Caco-2 (cell line): ENCODE results near the gene SGMS1. TPM values are rescaled to one million over a fixed set of nuclear protein-coding genes. Genes with fewer than 3 reads are reported as not detected.

Source experiments
- BruUV-seq: library from RNA; stranded (reverse); fragments of 400-500 nt; replicated peaks from 2 replicates; lab custom pipeline; 2021; lab: Mats Ljungman, UMichigan
- CTCF ChIA-PET: fragments of 300-600 bp; sonication (Branson Sonifier 250); formaldehyde crosslinking; loops from one replicate; lab custom pipeline; 2022; ENCODE audit warnings: antibody characterized with exemption; lab: Charles Lee
- POLR2A ChIA-PET: fragments of 300-600 bp; sonication (Branson Sonifier 250); formaldehyde crosslinking; loops from one replicate; lab custom pipeline; 2022; ENCODE audit warnings: antibody characterized with exemption; lab: Charles Lee
- DNase-seq, 2 experiments: peaks; one replicate each; pipeline versions ENCODE4 v3.0.0 to v3.0.0-alpha.2; 2020 to 2022
- H3K27me3 ChIP-seq: replicated peaks from 2 replicates; pipeline ENCODE4 v1.6.0; 2011; ENCODE audit warnings: low read length; ENCODE audit not compliant: control insufficient read depth, insufficient read depth
- H3K36me3 ChIP-seq: 2 replicates; pipeline ENCODE4 v1.5.1; 2011; ENCODE audit warnings: low read length; ENCODE audit not compliant: control insufficient read depth, insufficient read depth
- H3K4me1 ChIP-seq: fragments of 250-450 bp; sonication (Bioruptor Pico); 2 replicates; pipeline ENCODE4 v1.5.1; 2020; ENCODE audit warnings: mild to moderate bottlenecking
- H3K4me3 ChIP-seq: 2 replicates; pipeline ENCODE4 v1.5.1; 2011; ENCODE audit warnings: low read depth, mild to moderate bottlenecking, control low read depth, low read length
- H3K9me3 ChIP-seq: fragments of 250-450 bp; sonication (Bioruptor Pico); 2 replicates; pipeline ENCODE4 v1.5.1; 2020; ENCODE audit warnings: mild to moderate bottlenecking, moderate library complexity
- H3K27ac Mint-ChIP-seq: one replicate; pipeline ENCODE4 v1.8.0; 2022; ENCODE audit warnings: mixed read lengths; ENCODE audit not compliant: unreplicated experiment
- H3K27me3 Mint-ChIP-seq: one replicate; pipeline ENCODE4 v1.8.0; 2022; ENCODE audit warnings: mixed read lengths; ENCODE audit not compliant: insufficient read depth, unreplicated experiment
- H3K36me3 Mint-ChIP-seq: one replicate; pipeline ENCODE4 v1.8.0; 2022; ENCODE audit warnings: mild to moderate bottlenecking, mixed read lengths; ENCODE audit not compliant: insufficient read depth, unreplicated experiment
- H3K4me1 Mint-ChIP-seq: one replicate; pipeline ENCODE4 v1.8.0; 2022; ENCODE audit warnings: low read depth, mixed read lengths; ENCODE audit not compliant: unreplicated experiment
- H3K4me3 Mint-ChIP-seq: one replicate; pipeline ENCODE4 v1.8.0; 2022; ENCODE audit warnings: mild to moderate bottlenecking, moderate library complexity, mixed read lengths; ENCODE audit not compliant: unreplicated experiment
- H3K9me3 Mint-ChIP-seq: one replicate; pipeline ENCODE4 v1.8.0; 2022; ENCODE audit warnings: mixed read lengths; ENCODE audit not compliant: unreplicated experiment
- CTCF ChIP-seq, 2 experiments: fragments of 200-600 bp in 1 of 2; IDR thresholded peaks; 1 replicate in 1 of 2; 2 replicates in 1 of 2; pipeline versions ENCODE4 v1.5.1 to v1.8.0; 2011 to 2022; ENCODE audit warnings: antibody characterized with exemption in 1 of 2, control low read depth in 1 of 2, inconsistent platforms in 1 of 2, low read depth in 1 of 2, low read length in 1 of 2, mild to moderate bottlenecking in 1 of 2, moderate library complexity in 1 of 2; ENCODE audit not compliant: insufficient read depth in 1 of 2, severe bottlenecking in 1 of 2, unreplicated experiment in 1 of 2
- intact Hi-C: fragments of 100-400 bp; cut with micrococcal nuclease; formaldehyde crosslinking; loops from one replicate; pipeline ENCODE4 v1.10.0; 2022; ENCODE audit not compliant: unreplicated experiment
- total RNA-seq: library from RNA; stranded (reverse); gene quantifications from 2 replicates; pipeline ENCODE4 v1.2.3, GENCODE V29; 2022

Gene SGMS1
- total RNA-seq, 1 experiment from 2014 or later: 30.5 TPM

- ChIA-PET CTCF (no interaction called here), POLR2A (no interaction called here)
- H3K9me3 Mint-ChIP-seq: no peaks in the 10 kb centered on the region
- no peak overlapping the region for H3K27ac Mint-ChIP-seq
- H3K27me3 Mint-ChIP-seq: peaks cover 20% of the 10 kb centered on the region
- Histone ChIP-seq H3K9me3 (no peaks in the 10 kb centered on the region), H3K4me1 (no peaks in the 10 kb centered on the region), H3K27me3 (no peaks in the 10 kb centered on the region), H3K36me3 (no peaks in the 10 kb centered on the region), H3K4me3 (no peak overlapping the region)
- TF ChIP-seq CTCF (IDR thresholded peaks at IDR 0.05; ENCODE audit: insufficient read depth in 1 of 2, low read depth in 1 of 2, low read length in 1 of 2, severe bottlenecking in 1 of 2, unreplicated experiment in 1 of 2): no peak
- no peak for DNase-seq
- no TSS peak for BruUV-seq
- intact Hi-C loops: no loop called here
- no peak overlapping the region for H3K4me3 Mint-ChIP-seq
- H3K4me1 Mint-ChIP-seq: no peaks in the 10 kb centered on the region
- H3K36me3 Mint-ChIP-seq: no peaks in the 10 kb centered on the region
These were observed 337.2 kb downstream of the SGMS1 start for GRCh38 chr10:50286517-50286916.

- H3K27ac Mint-ChIP-seq: no peak overlapping the region
- H3K36me3 ChIP-seq: no peaks in the 10 kb centered on the region
- no peaks in the 10 kb centered on the region for H3K36me3 Mint-ChIP-seq
- no peak for TF ChIP-seq CTCF (IDR thresholded peaks at IDR 0.05; ENCODE audit: insufficient read depth in 1 of 2, low read depth in 1 of 2, low read length in 1 of 2, severe bottlenecking in 1 of 2, unreplicated experiment in 1 of 2)
- BruUV-seq: no TSS peak
- no peak overlapping the region for H3K4me3 ChIP-seq
- ChIA-PET CTCF (no interaction called here), POLR2A (no interaction called here)
- H3K4me3 Mint-ChIP-seq: no peak overlapping the region
- H3K4me1 Mint-ChIP-seq: peaks cover 5% of the 10 kb centered on the region
- peaks cover 15% of the 10 kb centered on the region for H3K27me3 Mint-ChIP-seq
- H3K9me3 Mint-ChIP-seq: no peaks in the 10 kb centered on the region
- H3K27me3 ChIP-seq: no peaks in the 10 kb centered on the region
- no peak for DNase-seq
- intact Hi-C loops: no loop called here
- H3K4me1 ChIP-seq: no peaks in the 10 kb centered on the region
- H3K9me3 ChIP-seq: no peaks in the 10 kb centered on the region
These were observed 341.7 kb downstream of the SGMS1 start for GRCh38 chr10:50281967-50282522.

- ChIA-PET CTCF (no interaction called here), POLR2A (no interaction called here)
These were observed 342.4 kb downstream of the SGMS1 start for GRCh38 chr10:50281210-50281966.

More at GRCh38 chr10:50281210-50281966, 342.4 kb downstream of the SGMS1 start:
- H3K9me3 ChIP-seq: no peaks in the 10 kb centered on the region
- TF ChIP-seq CTCF (IDR thresholded peaks at IDR 0.05; ENCODE audit: insufficient read depth in 1 of 2, low read depth in 1 of 2, low read length in 1 of 2, severe bottlenecking in 1 of 2, unreplicated experiment in 1 of 2): no peak
- H3K9me3 Mint-ChIP-seq: no peaks in the 10 kb centered on the region
- no peak overlapping the region for H3K4me3 ChIP-seq
- H3K4me3 Mint-ChIP-seq: no peak overlapping the region
- no peaks in the 10 kb centered on the region for H3K4me1 ChIP-seq
- H3K4me1 Mint-ChIP-seq: peaks cover 5% of the 10 kb centered on the region
- peaks cover 3% of the 10 kb centered on the region; the same call in 1 of the 2 replicates for H3K27me3 ChIP-seq
- intact Hi-C loops: no loop called here
- no peaks in the 10 kb centered on the region for H3K36me3 ChIP-seq
- no peaks in the 10 kb centered on the region for H3K36me3 Mint-ChIP-seq
- no peak overlapping the region for H3K27ac Mint-ChIP-seq
- peaks cover 20% of the 10 kb centered on the region for H3K27me3 Mint-ChIP-seq
- no peak for DNase-seq
- no TSS peak for BruUV-seq
